ENCODE data around the gene PRKCB. TPM values are rescaled to one million over a fixed set of nuclear protein-coding genes. Genes with fewer than 3 reads are reported as not detected.

Gene PRKCB
- total RNA-seq, 4 donors from 2014 or later = 10.7 to 23.9 (median 18.2) TPM

DNA sequence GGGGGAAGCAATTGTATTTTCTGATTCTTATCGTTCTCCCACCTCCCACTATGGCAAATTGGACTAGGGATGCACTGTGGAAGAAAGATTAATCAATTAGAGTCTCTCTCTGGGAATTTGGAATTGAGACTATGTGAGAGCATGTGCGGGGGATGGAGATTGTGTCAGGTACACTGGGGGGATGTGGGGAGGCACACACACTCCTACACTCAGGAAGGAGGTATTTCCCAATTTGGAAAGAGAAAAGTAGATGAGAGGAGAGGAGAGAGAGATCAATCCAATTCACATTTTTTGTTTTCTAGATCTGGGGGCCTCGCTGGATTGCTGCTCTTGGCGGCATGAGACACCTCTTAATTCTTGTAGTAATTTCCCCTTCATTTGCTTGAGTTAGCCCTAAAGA is 14.3 kb upstream of the PRKCB start:
- no peak overlapping the region for H3K4me3 ChIP-seq
- peaks cover 33% of the 10 kb centered on the region for H3K27me3 ChIP-seq
- no peaks in the 10 kb centered on the region for H3K9me3 ChIP-seq
- H3K27ac ChIP-seq = no peak overlapping the region
- no peaks in the 10 kb centered on the region for H3K36me3 ChIP-seq
- WGBS, 2 donors (ENCODE audit: low coverage in 1 of 2) = 49 to 83% methylated on average over 1 to 4 of the region's 4 CpGs
- TF ChIP-seq POLR2A (IDR thresholded peaks at IDR 0.05) (no peak), POLR2AphosphoS5 (IDR thresholded peaks at IDR 0.05) (no peak), EP300 (IDR thresholded peaks at IDR 0.05) (no peak), CTCF (IDR thresholded peaks at IDR 0.05) (no peak)
- ATAC-seq = no peak
- no peaks in the 10 kb centered on the region for H3K4me1 ChIP-seq

DNA sequence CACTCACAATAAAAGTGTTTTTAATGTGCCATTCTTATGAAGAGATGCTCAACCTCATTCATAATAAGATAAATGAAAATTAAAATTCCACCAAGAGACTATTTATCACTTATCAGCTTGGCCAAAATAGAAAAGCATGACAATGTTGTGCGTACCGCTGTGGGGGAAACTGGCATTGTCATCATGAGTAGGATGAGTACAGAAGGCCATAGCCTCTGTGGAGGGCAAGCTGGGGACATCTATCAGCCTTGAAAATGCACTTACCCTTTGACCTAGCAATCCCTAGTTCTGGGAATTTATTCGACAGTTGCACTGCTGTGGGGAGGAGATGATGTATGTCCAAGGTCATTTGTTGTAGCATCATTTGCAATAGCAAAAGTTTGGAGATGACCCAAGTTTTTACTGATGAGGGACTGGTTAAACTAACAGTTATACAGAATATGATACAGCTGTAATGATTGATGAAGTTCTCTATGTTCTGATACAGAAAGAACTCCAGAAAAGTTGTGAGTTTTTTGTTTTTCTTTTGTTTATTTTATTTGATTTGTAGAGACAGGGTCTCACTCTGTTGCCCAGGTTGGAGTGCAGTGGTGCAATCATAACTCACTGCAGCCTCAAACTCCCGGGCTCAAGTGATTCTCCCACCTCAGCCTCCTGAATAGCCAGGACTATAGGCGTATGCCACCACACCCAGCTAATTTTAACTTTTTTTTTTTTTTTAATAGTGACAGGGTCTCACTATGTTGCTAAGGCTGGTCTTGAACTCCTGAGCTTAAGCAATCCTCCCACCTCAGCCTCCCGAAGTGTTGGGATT is 13.7 kb upstream of the PRKCB start:
- Histone ChIP-seq H3K36me3 (no peaks in the 10 kb centered on the region), H3K4me3 (no peak overlapping the region), H3K9me3 (no peaks in the 10 kb centered on the region), H3K27me3 (peaks cover 28% of the 10 kb centered on the region), H3K4me1 (no peaks in the 10 kb centered on the region), H3K27ac (no peak overlapping the region)
- no peak for TF ChIP-seq CTCF (IDR thresholded peaks at IDR 0.05)
- no peak for TF ChIP-seq EP300 (IDR thresholded peaks at IDR 0.05)
- no peak for TF ChIP-seq POLR2A (IDR thresholded peaks at IDR 0.05)
- no peak for TF ChIP-seq POLR2AphosphoS5 (IDR thresholded peaks at IDR 0.05)
- ATAC-seq = no peak
- 70 to 75% methylated on average over 5 to 6 of the region's 6 CpGs for WGBS, 2 donors (ENCODE audit: low coverage in 1 of 2)

DNA sequence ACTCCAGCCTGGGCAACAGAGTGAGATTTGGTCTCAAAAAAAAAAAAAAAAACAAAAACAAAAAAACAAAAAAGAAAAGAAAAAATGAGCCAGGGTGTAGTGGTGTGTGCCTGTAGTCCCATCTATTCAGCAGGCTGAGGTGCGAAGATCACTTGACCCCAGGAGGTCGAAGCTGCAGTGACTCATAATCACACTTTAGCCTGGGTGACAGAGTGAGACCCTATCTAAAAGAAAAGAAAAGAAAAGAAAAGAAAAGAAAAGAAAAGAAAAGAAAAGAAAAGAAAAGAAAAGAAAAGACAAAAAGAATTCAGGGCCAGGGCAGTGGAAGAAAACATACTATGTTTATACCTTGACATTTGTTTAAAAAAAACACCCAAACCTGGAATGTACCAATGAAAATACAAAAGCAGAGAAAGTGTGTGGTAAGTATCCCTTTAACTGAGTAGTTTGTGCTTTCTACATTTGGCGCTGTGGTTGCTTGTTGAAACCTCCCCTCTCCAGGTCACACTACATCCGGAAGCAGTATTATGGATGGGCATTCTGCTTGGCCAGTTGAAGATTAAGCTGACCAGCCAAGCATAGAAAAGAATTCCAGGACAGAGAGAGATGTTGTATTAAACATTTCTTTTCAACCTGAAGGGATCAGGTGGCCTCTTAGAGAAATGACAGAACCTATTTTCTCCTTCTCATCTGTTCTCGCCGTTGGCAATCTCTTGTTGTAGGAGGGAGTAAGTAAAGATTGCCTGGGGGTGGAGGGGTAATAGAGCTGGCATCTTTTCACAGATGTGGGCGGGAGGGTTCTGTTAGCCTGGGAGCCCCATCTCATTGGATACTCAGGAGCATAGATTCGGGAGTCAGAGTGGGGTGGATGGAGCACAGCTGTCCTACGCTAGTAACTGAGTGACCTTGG is 12.1 kb upstream of the PRKCB start:
- no peak for ATAC-seq
- 30 to 69% methylated on average over 6 to 9 of the region's 9 CpGs for WGBS, 2 donors (ENCODE audit: low coverage in 1 of 2)
- H3K4me1 ChIP-seq = no peaks in the 10 kb centered on the region
- TF ChIP-seq EP300 (IDR thresholded peaks at IDR 0.05) (no peak), POLR2A (IDR thresholded peaks at IDR 0.05) (no peak)
- no peaks in the 10 kb centered on the region for H3K36me3 ChIP-seq
- H3K4me3 ChIP-seq = no peak overlapping the region
- H3K27me3 ChIP-seq = peaks cover 14% of the 10 kb centered on the region
- H3K27ac ChIP-seq = no peak overlapping the region
- peaks cover 0 to 5% (median 0%) of the 10 kb centered on the region in 3 donors for H3K9me3 ChIP-seq

DNA sequence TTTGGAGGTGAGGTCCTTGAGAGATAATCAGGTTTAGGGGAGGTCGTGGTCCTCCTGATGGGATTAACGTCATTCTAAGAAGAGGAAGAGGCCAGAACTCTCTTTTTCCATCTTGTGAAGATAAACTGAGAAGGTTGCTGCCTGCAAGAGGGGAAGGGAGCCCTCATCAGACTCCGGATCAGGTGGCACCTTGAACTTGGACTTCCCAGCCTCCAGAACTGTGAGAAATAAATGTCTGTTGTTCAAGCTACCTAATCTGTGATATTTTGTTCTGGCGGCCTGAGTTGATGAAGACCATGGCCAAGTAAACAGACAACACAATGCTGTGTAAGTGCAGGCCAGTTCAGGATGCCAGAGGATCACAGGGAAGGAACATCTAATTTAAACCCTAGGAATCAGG is 10.9 kb upstream of the PRKCB start:
- Histone ChIP-seq H3K9me3 (peaks cover 0 to 17% (median 0%) of the 10 kb centered on the region in 3 donors), H3K36me3 (no peaks in the 10 kb centered on the region), H3K4me1 (no peaks in the 10 kb centered on the region), H3K27me3 (peaks cover 2% of the 10 kb centered on the region), H3K4me3 (no peak overlapping the region), H3K27ac (no peak overlapping the region)
- no peak for ATAC-seq
- WGBS, 2 donors (ENCODE audit: low coverage in 1 of 2) = 47 to 70% methylated on average over 3 to 4 of the region's 4 CpGs
- TF ChIP-seq EP300 (IDR thresholded peaks at IDR 0.05) (no peak), CTCF (IDR thresholded peaks at IDR 0.05) (no peak), POLR2A (IDR thresholded peaks at IDR 0.05) (no peak), POLR2AphosphoS5 (IDR thresholded peaks at IDR 0.05) (no peak)

DNA sequence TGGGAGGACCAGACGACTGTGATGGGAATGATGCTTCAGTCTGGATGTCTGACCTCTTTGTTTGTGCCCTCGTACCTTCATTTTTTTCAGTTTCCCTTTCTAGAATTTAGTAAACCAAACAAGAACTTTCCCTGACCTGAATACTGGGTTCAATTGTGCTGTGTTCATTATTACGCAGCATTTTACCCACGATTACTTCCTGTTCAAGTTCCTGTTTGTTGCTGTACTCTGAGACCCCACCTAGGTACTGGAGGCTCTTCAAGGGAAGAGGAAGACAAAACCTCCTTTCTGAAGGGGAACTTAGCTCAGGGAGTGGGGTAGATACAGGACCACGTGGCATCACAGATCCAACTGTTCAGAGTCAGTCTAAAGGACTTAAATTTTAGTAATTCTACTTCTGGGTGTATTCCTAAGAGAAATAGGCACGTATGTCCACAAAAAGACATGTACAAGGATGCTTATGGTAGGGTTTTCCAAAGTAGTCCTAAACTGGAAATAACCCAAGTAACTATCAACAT is 9.2 kb upstream of the PRKCB start:
- TF ChIP-seq POLR2A (IDR thresholded peaks at IDR 0.05) (no peak), POLR2AphosphoS5 (IDR thresholded peaks at IDR 0.05) (no peak), CTCF (IDR thresholded peaks at IDR 0.05) (no peak), EP300 (IDR thresholded peaks at IDR 0.05) (no peak)
- Histone ChIP-seq H3K36me3 (no peaks in the 10 kb centered on the region), H3K27me3 (no peaks in the 10 kb centered on the region), H3K27ac (no peak overlapping the region), H3K9me3 (peaks cover 0 to 29% (median 0%) of the 10 kb centered on the region in 3 donors), H3K4me1 (no peaks in the 10 kb centered on the region), H3K4me3 (no peak overlapping the region)
- WGBS, 2 donors (ENCODE audit: low coverage in 1 of 2) = 38 to 46% methylated on average over 4 to 6 of the region's 6 CpGs
- no peak for ATAC-seq

Data from gastroesophageal sphincter (tissue), 4 donors.